Measurements from ENCODE around the gene GPC5. TPM values are rescaled to one million over a fixed set of nuclear protein-coding genes. Genes with fewer than 3 reads are reported as not detected.

Gene GPC5
- total and polyA plus RNA-seq, 7 donors: 0.23 TPM; not detected in 6

DNA sequence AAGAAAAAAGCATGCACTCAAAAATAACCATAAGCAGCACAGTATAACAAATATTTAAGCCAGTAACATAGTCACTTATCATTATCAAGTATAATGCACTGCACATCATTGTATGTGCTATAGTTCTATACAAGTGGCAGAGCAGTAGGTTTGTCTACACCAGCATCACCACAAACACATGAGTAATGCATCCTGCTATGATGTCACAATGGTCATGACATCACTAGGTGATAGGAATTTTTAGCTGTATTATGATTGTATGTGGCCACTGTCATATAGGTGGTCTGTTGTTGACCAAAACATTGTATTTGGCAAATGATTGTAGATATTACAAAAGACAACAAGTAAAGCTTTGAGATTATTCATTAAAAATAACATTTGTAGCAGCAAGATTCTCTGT lies 967.5 kb downstream of the GPC5 start:
- H3K36me3 ChIP-seq (ENCODE audit: insufficient read depth in 1 of 2, low read depth in 1 of 2): no peaks in the 10 kb centered on the region
- H3K27me3 ChIP-seq (ENCODE audit: insufficient read depth in 3 of 3, low read length in 2 of 3): no peaks in the 10 kb centered on the region
- no peak overlapping the region for H3K27ac ChIP-seq
- intact Hi-C loops (cut with DNase I): no loop called here
- H3K9me3 ChIP-seq: peaks cover 6% of the 10 kb centered on the region
- TF ChIP-seq, protein P1, sequence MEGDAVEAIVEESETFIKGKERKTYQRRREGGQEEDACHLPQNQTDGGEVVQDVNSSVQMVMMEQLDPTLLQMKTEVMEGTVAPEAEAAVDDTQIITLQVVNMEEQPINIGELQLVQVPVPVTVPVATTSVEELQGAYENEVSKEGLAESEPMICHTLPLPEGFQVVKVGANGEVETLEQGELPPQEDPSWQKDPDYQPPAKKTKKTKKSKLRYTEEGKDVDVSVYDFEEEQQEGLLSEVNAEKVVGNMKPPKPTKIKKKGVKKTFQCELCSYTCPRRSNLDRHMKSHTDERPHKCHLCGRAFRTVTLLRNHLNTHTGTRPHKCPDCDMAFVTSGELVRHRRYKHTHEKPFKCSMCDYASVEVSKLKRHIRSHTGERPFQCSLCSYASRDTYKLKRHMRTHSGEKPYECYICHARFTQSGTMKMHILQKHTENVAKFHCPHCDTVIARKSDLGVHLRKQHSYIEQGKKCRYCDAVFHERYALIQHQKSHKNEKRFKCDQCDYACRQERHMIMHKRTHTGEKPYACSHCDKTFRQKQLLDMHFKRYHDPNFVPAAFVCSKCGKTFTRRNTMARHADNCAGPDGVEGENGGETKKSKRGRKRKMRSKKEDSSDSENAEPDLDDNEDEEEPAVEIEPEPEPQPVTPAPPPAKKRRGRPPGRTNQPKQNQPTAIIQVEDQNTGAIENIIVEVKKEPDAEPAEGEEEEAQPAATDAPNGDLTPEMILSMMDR (IDR thresholded peaks at IDR 0.05): no peak
- DNase-seq (no peak), ATAC-seq (no peak)
- no peak overlapping the region for H3K4me3 ChIP-seq
- no peaks in the 10 kb centered on the region for H3K4me1 ChIP-seq

- Histone ChIP-seq H3K4me3 (no peak overlapping the region), H3K27me3 (ENCODE audit: insufficient read depth in 3 of 3, low read length in 2 of 3) (no peaks in the 10 kb centered on the region), H3K27ac (no peak overlapping the region), H3K36me3 (ENCODE audit: insufficient read depth in 1 of 2, low read depth in 1 of 2) (no peaks in the 10 kb centered on the region), H3K4me1 (no peaks in the 10 kb centered on the region), H3K9me3 (no peaks in the 10 kb centered on the region)
- intact Hi-C loops (cut with DNase I): no loop called here
- TF ChIP-seq, protein P1 (IDR thresholded peaks at IDR 0.05): no peak
- DNase-seq (no peak), ATAC-seq (no peak)
- 88 to 97% (median 95%) methylated on average over 1 of the region's 1 CpG for WGBS, 3 donors
Measured at GRCh38 chr13:92377396-92377795, 979.0 kb downstream of the GPC5 start.

GRCh38 chr13:92379371-92379770 lies 981.0 kb downstream of the GPC5 start:
- WGBS, 3 donors: 60 to 69% (median 68%) methylated on average over 3 of the region's 3 CpGs
- H3K27ac ChIP-seq: no peak overlapping the region
- ATAC-seq: no peak
- TF ChIP-seq, protein P1 (IDR thresholded peaks at IDR 0.05): no peak
- no peaks in the 10 kb centered on the region for H3K36me3 ChIP-seq (ENCODE audit: insufficient read depth in 1 of 2, low read depth in 1 of 2)
- no peaks in the 10 kb centered on the region for H3K27me3 ChIP-seq (ENCODE audit: insufficient read depth in 3 of 3, low read length in 2 of 3)
- H3K4me1 ChIP-seq: no peaks in the 10 kb centered on the region
- H3K4me3 ChIP-seq: no peak overlapping the region
- DNase-seq: no peak
- no peaks in the 10 kb centered on the region for H3K9me3 ChIP-seq
- intact Hi-C loops (cut with DNase I): no loop called here

DNA sequence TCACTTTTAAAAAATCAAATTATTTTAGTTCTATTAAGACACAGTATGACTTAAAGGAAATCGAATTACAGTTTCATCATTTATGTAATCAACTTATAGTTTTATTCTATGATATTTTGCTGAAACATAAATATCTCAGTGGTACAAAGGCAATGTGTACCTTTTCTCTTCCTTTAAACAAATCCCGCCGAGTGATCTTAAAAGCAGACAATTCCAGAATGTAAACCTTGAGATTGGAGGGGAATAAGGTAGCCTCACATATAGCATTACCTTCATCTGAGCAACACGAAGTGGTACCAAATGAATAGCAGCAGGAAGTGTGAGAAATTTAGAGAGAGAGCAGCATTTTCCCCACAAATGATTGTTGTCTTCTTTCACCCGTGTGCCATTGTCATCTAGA lies 986.0 kb downstream of the GPC5 start:
- no peak overlapping the region for H3K4me3 ChIP-seq
- 77 to 82% (median 78%) methylated on average over 5 of the region's 5 CpGs for whole genome bisulfite sequencing, 3 donors
- no peak overlapping the region for H3K27ac ChIP-seq
- no peak for ATAC-seq
- intact Hi-C loops (cut with DNase I): no loop called here
- no peaks in the 10 kb centered on the region for H3K9me3 ChIP-seq
- no peaks in the 10 kb centered on the region for H3K4me1 ChIP-seq
- no peaks in the 10 kb centered on the region for H3K36me3 ChIP-seq (ENCODE audit: insufficient read depth in 1 of 2, low read depth in 1 of 2)
- no peaks in the 10 kb centered on the region for H3K27me3 ChIP-seq (ENCODE audit: insufficient read depth in 3 of 3, low read length in 2 of 3)
- TF ChIP-seq, protein P1 (IDR thresholded peaks at IDR 0.05): no peak
- no peak for DNase-seq

DNA sequence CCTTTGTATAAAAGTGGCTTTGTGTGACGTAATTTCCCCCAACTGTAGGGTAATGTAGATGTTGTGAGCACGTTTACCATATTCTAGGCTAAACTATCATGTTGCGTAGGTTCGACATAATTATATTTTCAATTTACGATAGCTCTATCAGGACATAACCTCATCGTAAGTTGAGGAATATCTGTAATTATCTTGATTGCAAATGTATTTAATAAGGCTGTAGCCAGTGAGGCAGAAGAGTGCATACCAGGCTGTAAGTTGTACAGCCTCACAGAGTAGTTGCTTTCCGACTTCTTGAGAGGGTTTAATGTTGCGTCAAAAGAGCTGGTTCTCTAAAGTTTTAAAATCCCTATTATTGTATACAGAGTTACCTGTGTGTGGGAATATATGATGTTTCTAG lies 988.8 kb downstream of the GPC5 start:
- Histone ChIP-seq H3K36me3 (ENCODE audit: insufficient read depth in 1 of 2, low read depth in 1 of 2) (no peaks in the 10 kb centered on the region), H3K4me3 (no peak overlapping the region), H3K4me1 (no peaks in the 10 kb centered on the region), H3K27ac (no peak overlapping the region), H3K9me3 (no peaks in the 10 kb centered on the region), H3K27me3 (ENCODE audit: insufficient read depth in 3 of 3, low read length in 2 of 3) (no peaks in the 10 kb centered on the region)
- TF ChIP-seq, protein P1 (IDR thresholded peaks at IDR 0.05): no peak
- 77 to 81% (median 80%) methylated on average over 8 of the region's 8 CpGs for WGBS, 3 donors
- intact Hi-C loops (cut with DNase I): no loop called here
- DNase-seq: no peak
- no peak for ATAC-seq
